Transverse colon (tissue), 4 donors: ENCODE results near the gene ZSCAN30. TPM values are rescaled to one million over a fixed set of nuclear protein-coding genes. Genes with fewer than 3 reads are reported as not detected.

Experiments
- DNase-seq: peaks from one replicate; pipeline ENCODE4 v3.0.0-alpha.2; 2019
- H3K27ac ChIP-seq, 4 donors: fragments of 200-600 bp; sonication (generic); 2 replicates each; pipeline ENCODE4 v1.5.1; 2016 to 2018; ENCODE audit warnings: inconsistent platforms in 4 of 4
- H3K27me3 ChIP-seq: fragments of 200-600 bp; sonication (generic); 2 replicates; pipeline ENCODE4 v1.5.1; 2017; ENCODE audit warnings: inconsistent platforms
- H3K36me3 ChIP-seq, 4 donors: fragments of 200-600 bp; sonication (generic); 2 replicates each; pipeline ENCODE4 v1.5.1; 2017 to 2019; ENCODE audit warnings: inconsistent platforms in 4 of 4
- H3K4me1 ChIP-seq, 4 donors: fragments of 200-600 bp; sonication (generic); 2 replicates each; pipeline ENCODE4 v1.5.1; 2017 to 2020; ENCODE audit warnings: inconsistent platforms in 4 of 4
- H3K4me3 ChIP-seq, 4 donors: fragments of 200-600 bp; sonication (generic); 1 replicate in 1 of 4; 2 replicates in 3 of 4; pipeline versions ENCODE4 v1.5.1 to v1.6.1; 2017 to 2019; ENCODE audit warnings: inconsistent platforms in 4 of 4
- H3K9me3 ChIP-seq, 2 donors: fragments of 200-600 bp; sonication (generic); 2 replicates each; pipeline ENCODE4 v1.5.1; 2017 to 2019; ENCODE audit warnings: inconsistent platforms in 2 of 2
- EP300 ChIP-seq: sonication (generic); formaldehyde crosslinking; IDR thresholded peaks from one replicate; pipeline ENCODE4 v1.6.1; 2017; ENCODE audit warnings: antibody characterized with exemption, low read depth
- POLR2A ChIP-seq: fragments of 450-650 bp; IDR thresholded peaks from one replicate; pipeline ENCODE4 v1.6.1; 2016; ENCODE audit warnings: antibody characterized with exemption, mild to moderate bottlenecking, moderate library complexity
- POLR2AphosphoS5 ChIP-seq, 3 donors: sonication (generic); formaldehyde crosslinking; IDR thresholded peaks; one replicate each; pipeline ENCODE4 v1.6.1; 2016; ENCODE audit warnings: antibody characterized with exemption in 3 of 3
- WGBS, 2 donors: methylation state at CpG; one replicate each; pipeline ENCODE4 v1.1.5; 2018; ENCODE audit warnings: low coverage in 1 of 2; 5-methylcytosine and 5-hydroxymethylcytosine counted together
- in situ Hi-C, 4 donors: fragments of 200-750 bp; cut with MboI; loops; one replicate each; pipeline versions ENCODE4 v1.15.0 to v1.15.1; 2017; ENCODE audit warnings: low sequenced_read_pairs in 3 of 4, low pct_ligation_motif_present in 1 of 4, low pct_unique_long_range_greater_than_20kb in 1 of 4
- intact Hi-C: fragments of 100-400 bp; cut with DNase I; formaldehyde crosslinking; loops from one replicate; pipeline ENCODE4 v1.15.1; 2023; ENCODE audit warnings: low total_unique reads
- total RNA-seq, 4 donors: library from RNA; depleted of rRNA; stranded (reverse); fragments of >200 nt; gene quantifications; one replicate each; pipeline ENCODE4 v1.1.0, GENCODE V29; 2016
- TF ChIP-seq, protein P1 (sequence below), 5 experiments: fragments of 200-600 bp in 3 of 5; fragments of 450-650 bp in 2 of 5; sonication (generic) in 3 of 5; IDR thresholded peaks; 1 replicate in 2 of 5; 2 replicates in 3 of 5; pipeline ENCODE4 v1.5.1; 2016 to 2017; ENCODE audit warnings: antibody characterized with exemption in 5 of 5, inconsistent platforms in 3 of 5, mild to moderate bottlenecking in 2 of 5, moderate library complexity in 1 of 5

The ZSCAN30 gene
- total RNA-seq, 4 donors from 2014 or later = 7.1 to 23.5 (median 11.0) TPM

DNA sequence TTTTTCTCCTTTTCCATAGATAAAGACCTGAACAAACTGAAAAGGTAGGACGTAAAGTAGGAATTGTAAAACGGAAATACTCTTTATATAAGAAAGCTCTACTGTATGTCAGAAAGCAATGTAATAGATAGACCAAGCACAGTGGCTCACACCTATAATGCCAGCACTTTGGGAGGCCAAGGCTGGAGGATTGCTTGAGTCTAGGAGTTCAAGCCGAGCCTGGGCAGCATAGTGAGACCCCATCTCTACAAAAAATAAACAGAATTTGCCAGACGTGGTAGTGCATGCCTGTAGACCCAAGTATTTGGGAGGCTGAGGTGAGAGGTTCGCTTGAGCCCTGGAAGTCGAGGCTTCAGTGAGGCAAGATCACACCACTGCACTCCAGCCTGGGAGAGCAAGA lies 41.6 kb downstream of the ZSCAN30 start:
- Histone ChIP-seq H3K36me3 (peaks cover 0 to 47% (median 19%) of the 10 kb centered on the region in 4 donors), H3K4me3 (no peak overlapping the region), H3K27ac (no peak overlapping the region), H3K4me1 (no peaks in the 10 kb centered on the region), H3K9me3 (peaks cover 0 to 2% of the 10 kb centered on the region in 2 donors), H3K27me3 (no peaks in the 10 kb centered on the region)
- TF ChIP-seq, protein P1, sequence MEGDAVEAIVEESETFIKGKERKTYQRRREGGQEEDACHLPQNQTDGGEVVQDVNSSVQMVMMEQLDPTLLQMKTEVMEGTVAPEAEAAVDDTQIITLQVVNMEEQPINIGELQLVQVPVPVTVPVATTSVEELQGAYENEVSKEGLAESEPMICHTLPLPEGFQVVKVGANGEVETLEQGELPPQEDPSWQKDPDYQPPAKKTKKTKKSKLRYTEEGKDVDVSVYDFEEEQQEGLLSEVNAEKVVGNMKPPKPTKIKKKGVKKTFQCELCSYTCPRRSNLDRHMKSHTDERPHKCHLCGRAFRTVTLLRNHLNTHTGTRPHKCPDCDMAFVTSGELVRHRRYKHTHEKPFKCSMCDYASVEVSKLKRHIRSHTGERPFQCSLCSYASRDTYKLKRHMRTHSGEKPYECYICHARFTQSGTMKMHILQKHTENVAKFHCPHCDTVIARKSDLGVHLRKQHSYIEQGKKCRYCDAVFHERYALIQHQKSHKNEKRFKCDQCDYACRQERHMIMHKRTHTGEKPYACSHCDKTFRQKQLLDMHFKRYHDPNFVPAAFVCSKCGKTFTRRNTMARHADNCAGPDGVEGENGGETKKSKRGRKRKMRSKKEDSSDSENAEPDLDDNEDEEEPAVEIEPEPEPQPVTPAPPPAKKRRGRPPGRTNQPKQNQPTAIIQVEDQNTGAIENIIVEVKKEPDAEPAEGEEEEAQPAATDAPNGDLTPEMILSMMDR (IDR thresholded peaks at IDR 0.05) = no peak
- TF ChIP-seq EP300 = no peak
- TF ChIP-seq POLR2A = no peak
- no peak for TF ChIP-seq POLR2AphosphoS5 (IDR thresholded peaks at IDR 0.05)
- in situ Hi-C loops = loop anchor here in 2 of 4 donors (10.0 to 25.0 kb wide), 2 partner anchors 89 to 126 kb away; partner anchors contain the start of genes ZNF24 (in 1 of the 2) and ZNF396 (in 1 of the 2)
- intact Hi-C loops = no loop called here
- DNase-seq = no peak
- 93 to 97% methylated on average over 4 to 6 of the region's 6 CpGs for WGBS, 2 donors

DNA sequence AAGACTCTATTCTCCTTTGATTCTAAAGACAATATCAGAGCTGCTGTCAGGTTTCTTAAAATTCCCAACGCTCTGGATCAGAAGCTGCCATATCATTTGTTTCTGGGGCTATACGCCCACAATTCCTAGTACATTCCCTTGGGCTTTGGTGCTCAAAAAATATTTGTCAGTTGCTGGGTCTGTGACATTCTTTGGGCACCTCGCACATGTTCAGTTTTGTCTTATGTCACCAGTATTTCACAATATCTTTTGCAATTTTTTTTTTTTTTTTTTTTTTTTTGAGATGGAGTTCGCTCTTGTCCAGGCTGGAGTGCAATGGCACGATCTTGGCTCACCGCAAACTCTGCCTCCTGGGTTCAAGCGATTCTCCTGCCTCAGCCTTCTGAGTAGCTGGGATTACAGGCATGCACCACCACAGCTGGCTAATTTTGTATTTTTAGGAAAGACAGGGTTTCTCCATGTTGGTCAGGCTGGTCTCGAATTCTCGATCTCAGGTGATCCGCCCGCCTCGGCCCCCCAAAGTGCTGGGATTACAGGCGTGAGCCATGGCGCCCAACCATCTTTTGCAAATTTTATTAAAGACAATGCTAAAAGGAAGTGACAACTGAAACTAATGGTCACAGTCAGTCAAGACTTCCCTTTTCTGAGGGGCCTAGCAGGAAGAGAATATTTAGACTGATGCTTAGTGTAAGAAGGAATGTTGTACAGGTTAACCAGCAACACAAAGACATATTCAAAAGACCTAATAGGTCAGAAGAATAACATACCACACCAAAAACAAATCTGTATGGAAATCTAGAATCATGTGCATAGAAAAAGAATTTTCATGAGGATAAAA lies 42.4 kb downstream of the ZSCAN30 start:
- peaks cover 0 to 2% (median under 1%) of the 10 kb centered on the region in 4 donors for H3K4me1 ChIP-seq
- no peak overlapping the region for H3K27ac ChIP-seq
- intact Hi-C loops (no loop called here), in situ Hi-C loops (loop anchor here in 2 of 4 donors (10.0 to 25.0 kb wide), 2 partner anchors 90 to 127 kb away; partner anchors contain the start of genes ZNF24 (in 1 of the 2) and ZNF396 (in 1 of the 2))
- TF ChIP-seq, protein P1 (IDR thresholded peaks at IDR 0.05) = no peak
- TF ChIP-seq EP300 (no peak), POLR2A (no peak), POLR2AphosphoS5 (IDR thresholded peaks at IDR 0.05) (no peak)
- no peak for DNase-seq
- no peaks in the 10 kb centered on the region for H3K9me3 ChIP-seq
- 83 to 95% methylated on average over 2 to 14 of the region's 14 CpGs for WGBS, 2 donors
- H3K36me3 ChIP-seq = peaks cover 0 to 47% (median 23%) of the 10 kb centered on the region in 4 donors
- no peak overlapping the region for H3K4me3 ChIP-seq
- H3K27me3 ChIP-seq = no peaks in the 10 kb centered on the region

DNA sequence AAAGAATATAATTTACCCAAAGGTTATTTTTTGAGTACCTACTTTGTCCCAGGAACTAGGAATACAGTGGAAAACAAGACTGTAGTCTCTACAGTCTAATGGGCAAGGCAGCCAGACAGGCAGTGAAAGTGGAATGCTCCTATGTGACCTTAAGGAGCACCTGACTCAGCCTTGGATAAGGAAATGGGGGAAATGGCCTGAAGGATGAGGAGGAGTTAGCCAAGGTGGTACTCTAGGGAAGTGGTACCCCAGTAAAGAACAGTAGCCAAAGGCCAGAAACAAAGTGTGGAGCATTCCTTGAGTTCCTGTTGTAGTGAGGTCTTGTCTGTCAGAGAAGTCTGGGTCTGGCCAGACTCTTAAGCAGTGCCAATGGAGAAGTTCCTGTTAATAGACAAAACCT lies 43.2 kb downstream of the ZSCAN30 start:
- Histone ChIP-seq H3K27ac (no peak overlapping the region), H3K4me1 (peaks cover 0 to 10% (median 4%) of the 10 kb centered on the region in 4 donors), H3K4me3 (no peak overlapping the region), H3K9me3 (no peaks in the 10 kb centered on the region), H3K36me3 (peaks cover 0 to 50% (median 23%) of the 10 kb centered on the region in 4 donors), H3K27me3 (no peaks in the 10 kb centered on the region)
- intact Hi-C loops = no loop called here
- DNase-seq = no peak
- in situ Hi-C loops = loop anchor here in 2 of 4 donors (10.0 to 25.0 kb wide), 2 partner anchors 90 to 128 kb away; partner anchors contain the start of genes ZNF24 (in 1 of the 2) and ZNF396 (in 1 of the 2)
- TF ChIP-seq EP300 (no peak), POLR2AphosphoS5 (IDR thresholded peaks at IDR 0.05) (no peak)
- TF ChIP-seq, protein P1 (IDR thresholded peaks at IDR 0.05) = no peak

DNA sequence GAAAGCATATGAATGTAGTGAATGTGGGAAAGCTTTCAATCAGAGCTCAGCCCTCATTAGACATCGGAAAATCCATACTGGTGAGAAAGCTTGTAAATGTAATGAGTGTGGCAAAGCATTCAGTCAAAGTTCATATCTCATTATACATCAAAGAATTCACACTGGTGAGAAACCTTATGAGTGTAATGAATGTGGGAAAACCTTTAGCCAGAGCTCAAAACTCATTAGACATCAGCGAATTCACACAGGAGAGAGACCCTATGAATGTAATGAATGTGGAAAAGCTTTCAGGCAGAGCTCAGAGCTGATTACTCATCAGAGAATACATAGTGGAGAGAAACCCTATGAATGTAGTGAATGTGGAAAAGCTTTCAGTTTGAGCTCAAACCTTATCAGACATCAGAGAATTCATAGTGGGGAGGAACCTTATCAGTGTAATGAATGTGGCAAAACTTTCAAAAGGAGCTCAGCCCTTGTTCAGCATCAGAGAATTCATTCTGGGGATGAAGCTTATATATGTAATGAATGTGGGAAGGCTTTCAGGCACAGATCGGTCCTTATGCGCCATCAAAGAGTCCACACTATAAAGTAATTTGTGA lies 44.2 kb downstream of the ZSCAN30 start:
- in situ Hi-C loops = loop anchor here in 2 of 4 donors (10.0 to 25.0 kb wide), 2 partner anchors 91 to 129 kb away; partner anchors contain the start of genes ZNF24 (in 1 of the 2) and ZNF396 (in 1 of the 2)
- peaks cover 0 to 13% (median 7%) of the 10 kb centered on the region in 4 donors for H3K4me1 ChIP-seq
- H3K27me3 ChIP-seq = no peaks in the 10 kb centered on the region
- H3K36me3 ChIP-seq = peaks cover 0 to 50% (median 23%) of the 10 kb centered on the region in 4 donors
- intact Hi-C loops = no loop called here
- H3K27ac ChIP-seq = no peak overlapping the region
- DNase-seq = no peak
- no peak overlapping the region for H3K4me3 ChIP-seq
- TF ChIP-seq POLR2AphosphoS5 (IDR thresholded peaks at IDR 0.05) (no peak), POLR2A (no peak), EP300 (no peak)
- TF ChIP-seq, protein P1 (IDR thresholded peaks at IDR 0.05) = no peak
- H3K9me3 ChIP-seq = no peaks in the 10 kb centered on the region
- WGBS, 2 donors = 97% methylated on average over 4 of the region's 4 CpGs
